NCI-H1417 treated with DMSO at 0.1 percent for 48 hours (cell line): ENCODE data around the gene MGA.
A peak's percentile ranks its signal among the peaks of the same experiment; 100 is the strongest.

Experiments used
- DNase-seq: peaks from one replicate; lab custom pipeline; 2025; lab: John Stamatoyannopoulos, UW

Gene MGA

DNA sequence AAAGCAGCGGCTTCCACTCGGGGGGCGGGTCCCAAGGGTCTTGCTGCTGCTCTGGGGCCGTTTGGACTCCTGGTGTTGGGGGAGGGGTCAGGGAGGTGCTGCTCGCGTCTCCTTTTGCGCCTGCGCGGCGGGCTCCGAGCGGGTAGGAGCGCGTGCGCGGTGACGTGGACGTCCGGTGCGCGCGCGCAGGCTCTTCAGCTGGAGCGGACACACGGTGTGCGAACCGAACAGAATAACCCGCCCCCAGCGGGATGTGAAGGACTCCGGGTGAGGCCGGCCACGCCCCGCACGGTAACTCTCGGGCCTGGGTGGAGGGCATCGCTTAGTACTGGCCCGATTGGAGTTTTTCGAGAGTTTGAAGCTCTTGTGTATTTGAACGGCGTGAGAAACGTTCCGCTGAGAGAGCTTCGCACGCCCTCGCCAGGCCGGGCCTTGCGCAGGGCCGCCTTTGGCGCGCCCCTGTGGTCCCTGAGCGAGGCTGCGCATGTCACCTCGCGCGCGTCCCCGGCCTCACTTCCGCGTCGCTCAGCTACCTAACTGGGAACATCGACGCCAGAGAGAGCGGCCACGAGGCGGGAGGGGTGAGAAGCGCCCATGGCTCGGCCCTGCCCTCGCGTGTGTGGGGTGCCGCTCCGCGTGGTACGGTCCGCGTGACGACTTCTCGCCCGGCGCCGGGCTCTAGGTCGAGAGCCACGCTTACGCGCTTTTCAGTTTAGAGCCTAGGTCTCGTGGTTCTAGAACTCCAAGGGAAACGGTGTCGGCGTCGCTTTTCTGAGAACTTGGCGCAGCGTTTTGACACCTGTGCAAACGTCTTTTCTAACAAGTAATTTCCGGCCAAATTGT lies at the start of gene MGA:
TSS of gene MGA (plus strand) at position 171 of the 843 bp plus-strand sequence.
- peak; percentile 54 for DNase-seq

- DNase-seq = no peak
These were observed 39.5 kb upstream of the MGA start for GRCh38 chr15:41620536-41621199.

GRCh38 chr15:41621200-41622193 lies 38.7 kb upstream of the MGA start:
- DNase-seq = peak; percentile 59

DNA sequence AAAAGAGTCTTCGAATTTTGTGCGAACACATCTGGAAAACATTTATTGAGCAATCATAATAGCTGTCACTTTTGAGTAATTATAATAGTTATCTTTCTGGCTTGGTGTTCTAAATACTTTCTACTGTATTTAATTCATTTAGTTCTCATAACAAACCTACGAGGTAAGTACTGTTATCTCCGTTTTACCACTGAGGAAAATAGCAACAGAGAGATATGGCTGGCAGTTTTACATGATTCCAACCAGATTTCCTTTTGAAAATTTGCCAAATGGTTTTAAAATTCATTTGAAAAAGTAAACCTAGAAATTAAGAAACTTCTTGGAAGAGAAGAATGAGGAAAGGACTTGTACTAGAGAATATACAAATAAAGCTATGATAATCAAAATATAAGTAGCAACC lies 37.3 kb upstream of the MGA start:
- DNase-seq = no peak

GRCh38 chr15:41627203-41627602 lies 33.0 kb upstream of the MGA start:
- no peak for DNase-seq

GRCh38 chr15:41629463-41629862 lies 30.7 kb upstream of the MGA start:
- no peak for DNase-seq

DNA sequence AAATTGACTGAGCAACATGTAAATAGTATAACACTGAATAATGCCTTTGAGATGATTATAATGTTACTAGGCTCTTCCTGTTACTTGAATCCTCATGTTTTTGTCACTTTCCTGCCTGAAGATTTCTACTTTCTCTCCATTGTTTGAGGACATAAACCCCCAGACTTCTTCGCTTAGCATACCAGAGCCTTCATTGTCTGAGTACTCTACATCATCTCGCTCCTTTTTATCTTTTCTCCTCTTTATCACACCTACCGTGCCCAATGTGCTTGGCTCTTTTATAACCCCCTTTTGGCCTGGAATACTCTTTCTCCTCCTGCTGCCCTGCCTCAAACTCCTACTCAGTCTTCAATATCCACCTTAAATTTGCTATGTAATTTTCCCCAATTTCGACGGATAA lies 30.3 kb upstream of the MGA start:
- DNase-seq = no peak

- no peak for DNase-seq
These were observed 29.5 kb upstream of the MGA start for GRCh38 chr15:41630616-41631217.

- DNase-seq = no peak
These were observed 28.2 kb upstream of the MGA start for GRCh38 chr15:41631880-41632470.

DNA sequence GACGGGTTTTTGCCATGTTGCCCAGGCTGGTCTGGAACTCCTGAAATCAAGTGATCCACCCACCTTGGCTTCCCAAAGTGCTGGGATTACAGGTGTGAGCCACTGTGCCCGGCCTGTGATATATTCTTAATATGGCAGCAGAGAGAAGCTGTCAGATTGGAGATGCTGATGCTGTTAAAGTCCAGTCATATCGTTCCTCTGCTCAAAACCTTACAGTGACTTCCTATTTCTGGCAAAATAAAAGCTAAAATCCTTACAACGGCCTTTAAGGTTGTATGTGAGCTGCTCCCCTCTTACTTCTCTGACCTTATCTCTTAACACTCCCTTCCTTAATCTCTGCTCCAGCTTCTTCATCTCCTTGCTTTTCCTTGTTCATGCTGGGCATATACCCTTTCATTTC lies 26.6 kb upstream of the MGA start:
- DNase-seq = no peak

DNA sequence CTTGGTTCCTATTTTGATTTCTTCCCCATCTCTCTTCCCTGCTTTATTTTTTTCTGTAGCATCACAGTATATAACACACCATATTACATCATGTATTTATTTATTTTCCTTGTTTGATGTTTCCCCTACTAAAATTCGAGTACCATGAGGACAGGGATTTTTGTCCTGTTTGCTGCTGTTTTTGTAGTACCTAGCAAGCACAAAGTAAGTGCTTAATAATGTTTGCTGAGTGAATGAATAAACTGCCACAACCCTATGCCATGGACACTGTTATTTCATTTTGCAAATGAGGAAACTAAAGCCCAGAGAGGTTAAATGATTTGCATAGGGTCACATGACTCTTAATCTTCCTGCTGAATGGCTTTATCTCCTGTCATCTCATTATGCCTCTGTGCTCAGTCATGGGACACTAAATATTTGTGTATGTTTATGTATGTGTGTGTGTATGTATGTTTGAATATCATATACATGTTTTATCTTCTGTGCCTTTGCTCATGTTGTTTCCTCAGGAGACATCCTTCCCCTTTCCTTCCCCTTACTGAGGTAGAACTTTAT lies 26.1 kb upstream of the MGA start:
- no peak for DNase-seq

GRCh38 chr15:41637086-41637485 lies 23.1 kb upstream of the MGA start:
- DNase-seq = no peak

DNA sequence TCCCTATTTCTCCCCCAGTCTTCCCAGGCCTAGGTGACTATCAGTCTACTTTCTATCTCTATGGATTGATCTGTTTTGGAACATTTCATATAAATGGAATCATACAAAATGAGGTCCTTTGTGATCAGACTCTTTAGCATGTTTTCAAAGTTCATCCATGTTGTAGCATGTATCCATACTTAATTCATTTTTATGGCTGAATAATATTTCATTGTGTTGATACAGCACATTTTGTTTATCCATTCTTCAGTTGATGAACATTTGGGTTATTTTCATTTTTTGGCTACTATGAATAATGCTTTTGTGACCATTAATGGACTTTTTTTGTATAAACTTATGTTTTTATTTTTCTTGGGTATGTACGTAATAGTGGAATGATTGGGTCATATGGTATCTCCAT lies 19.2 kb upstream of the MGA start:
- no peak for DNase-seq

DNA sequence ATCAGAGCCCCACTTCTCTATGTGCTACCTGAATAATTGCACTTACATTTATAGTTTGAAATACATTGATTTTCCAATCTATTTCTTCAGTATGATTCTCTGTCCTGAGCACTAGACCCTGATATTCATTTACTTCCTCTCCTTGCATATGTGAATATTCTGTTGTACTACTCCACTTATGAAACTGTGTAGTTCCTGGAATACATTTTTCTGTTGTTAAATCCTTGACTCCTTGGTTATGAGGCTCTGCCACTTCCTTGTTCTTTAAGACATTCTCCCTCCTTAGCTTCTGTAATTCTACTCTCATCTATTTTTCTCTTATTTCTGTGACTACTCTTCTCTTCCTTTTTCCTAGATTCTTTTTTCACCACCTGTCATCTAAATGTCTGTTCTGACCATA lies 12.9 kb upstream of the MGA start:
- DNase-seq = no peak

DNA sequence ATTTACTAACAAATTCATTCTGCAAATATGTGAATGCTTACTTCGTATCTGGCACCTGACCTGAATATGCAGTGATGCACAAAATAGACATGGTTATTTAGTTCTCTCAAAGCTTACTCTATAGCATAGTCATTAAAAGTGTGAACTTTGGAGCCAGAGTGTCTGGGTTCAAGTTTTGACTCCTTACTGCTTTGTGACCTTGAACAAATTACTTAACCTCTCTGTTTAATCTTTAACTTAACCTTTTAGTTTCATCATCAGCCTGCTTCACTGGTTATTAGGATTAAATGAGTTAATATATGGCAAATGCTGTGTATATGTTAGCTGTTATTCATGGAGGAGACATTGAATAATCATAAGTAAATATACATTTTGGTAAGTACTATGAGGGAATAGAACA lies 12.1 kb upstream of the MGA start:
- DNase-seq = no peak

DNA sequence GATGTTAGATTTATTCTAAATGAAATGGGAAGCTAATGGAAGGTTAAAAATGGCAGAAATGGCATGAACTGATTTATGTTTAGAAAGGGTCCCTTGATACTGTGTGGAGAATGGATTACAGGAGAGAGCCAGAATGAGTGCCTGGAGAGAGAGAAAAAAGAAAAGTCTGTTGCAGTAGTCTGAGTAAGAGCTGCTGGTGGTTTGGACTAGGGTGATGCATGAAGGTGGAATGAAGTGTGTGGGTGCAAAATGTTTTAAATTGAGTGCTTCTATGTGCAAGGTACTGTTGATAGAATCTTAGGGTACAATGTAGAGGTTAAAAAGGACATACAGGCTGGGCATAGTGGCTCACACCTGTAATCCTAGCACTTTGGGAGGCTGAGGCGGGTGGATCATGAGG lies 11.4 kb upstream of the MGA start:
- no peak for DNase-seq

DNA sequence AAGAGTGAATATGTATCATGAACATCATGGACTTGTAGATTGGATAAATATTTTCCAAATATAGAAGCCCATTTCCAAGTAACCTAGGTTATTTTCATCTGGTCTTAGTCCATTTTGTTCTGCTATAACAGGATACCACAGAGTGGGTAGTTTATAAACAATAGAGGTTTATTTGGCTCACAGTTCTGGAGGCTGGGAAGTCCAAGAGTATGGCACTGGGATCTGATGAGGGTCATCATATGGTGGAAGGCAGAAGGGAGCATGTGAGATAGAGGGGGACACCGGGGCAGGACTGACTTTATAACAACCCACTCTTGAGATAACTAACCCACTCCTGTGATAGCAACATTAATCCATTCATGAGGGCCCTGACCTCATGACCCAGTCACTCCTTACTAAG lies 9.4 kb upstream of the MGA start:
- no peak for DNase-seq

GRCh38 chr15:41651373-41651772 lies 8.8 kb upstream of the MGA start:
- DNase-seq = no peak

DNA sequence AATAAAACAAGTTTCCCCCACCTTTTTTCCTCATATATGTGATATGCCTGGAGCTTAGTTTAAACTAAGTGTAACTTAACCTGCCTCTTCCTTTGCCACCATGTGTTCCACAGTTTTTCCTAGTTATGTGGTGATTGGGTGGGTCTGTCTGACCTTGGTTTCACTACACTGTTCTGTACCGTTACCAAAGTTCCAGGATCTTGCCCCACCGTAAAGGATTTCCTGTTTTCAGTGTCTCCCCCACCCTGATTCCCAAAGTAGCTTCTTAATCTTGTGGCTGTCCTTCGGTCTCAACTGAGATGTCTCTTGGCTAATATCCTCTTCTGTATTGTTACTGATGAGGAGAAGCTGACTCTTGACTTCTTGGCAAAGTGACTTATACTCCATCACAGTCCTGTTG lies 6.4 kb upstream of the MGA start:
- DNase-seq = no peak

GRCh38 chr15:41655716-41656115 lies 4.5 kb upstream of the MGA start:
- no peak for DNase-seq

DNA sequence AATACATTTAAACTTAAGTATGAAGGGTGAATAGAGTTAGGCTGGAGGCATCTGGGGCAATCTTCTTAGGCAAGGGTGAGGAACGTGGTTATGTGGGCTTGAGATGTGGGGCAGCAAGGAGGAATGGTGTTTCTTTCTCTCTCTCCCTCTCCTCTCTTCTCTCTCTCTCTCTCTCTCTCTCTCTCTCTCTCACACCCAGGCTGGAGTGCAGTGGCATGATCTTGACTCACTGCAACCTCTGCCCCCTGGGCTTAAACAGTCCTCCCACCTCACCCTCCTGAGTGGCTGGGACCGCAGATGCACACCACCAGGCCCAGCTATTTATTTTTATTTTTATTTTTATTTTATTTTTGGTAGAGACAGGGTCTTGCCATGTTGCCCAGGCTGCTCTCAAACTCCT lies 4.0 kb upstream of the MGA start:
- DNase-seq = no peak
